Loucy (cell line): ENCODE results near the gene BCAS4.

Experiments
- H2AFZ ChIP-seq: fragments of 200-600 bp; sonication (generic); 2 replicates; pipeline ENCODE4 v1.6.0; 2016; ENCODE audit warnings: antibody characterized with exemption, mild to moderate bottlenecking, low read length, moderate library complexity
- H3F3A ChIP-seq: fragments of 200-600 bp; 2 replicates; pipeline ENCODE4 v1.6.0; 2016; ENCODE audit warnings: antibody characterized with exemption, low read depth, mild to moderate bottlenecking
- H3K27me3 ChIP-seq: fragments of 200-600 bp; sonication (generic); 2 replicates; pipeline ENCODE4 v1.6.1; 2014; ENCODE audit warnings: low read length, mild to moderate bottlenecking; ENCODE audit not compliant: insufficient read depth, poor library complexity, severe bottlenecking
- H3K36me3 ChIP-seq: fragments of 200-600 bp; sonication (generic); 2 replicates; pipeline ENCODE4 v1.6.1; 2016; ENCODE audit warnings: low read length; ENCODE audit not compliant: insufficient read depth
- H3K4me1 ChIP-seq: fragments of 200-600 bp; sonication (generic); 2 replicates; pipeline ENCODE4 v1.5.1; 2014; ENCODE audit warnings: low read length, mild to moderate bottlenecking; ENCODE audit not compliant: insufficient read depth, poor library complexity, severe bottlenecking
- H3K4me2 ChIP-seq: fragments of 200-600 bp; sonication (generic); 2 replicates; pipeline ENCODE4 v1.6.0; 2014; ENCODE audit warnings: antibody characterized with exemption, low read length, low read depth, mild to moderate bottlenecking; ENCODE audit not compliant: poor library complexity, severe bottlenecking
- H3K4me3 ChIP-seq: fragments of 200-600 bp; sonication (generic); 2 replicates; pipeline ENCODE4 v1.5.1; 2014; ENCODE audit warnings: low read length, mild to moderate bottlenecking, mixed read lengths; ENCODE audit not compliant: poor library complexity, severe bottlenecking
- H3K79me2 ChIP-seq: fragments of 200-600 bp; sonication (generic); 2 replicates; pipeline ENCODE4 v1.6.1; 2014; ENCODE audit warnings: low read length; ENCODE audit not compliant: insufficient read depth
- H3K9ac ChIP-seq: fragments of 200-600 bp; sonication (generic); 2 replicates; pipeline ENCODE4 v1.6.0; 2014; ENCODE audit warnings: mild to moderate bottlenecking, low read depth, low read length, moderate library complexity; ENCODE audit not compliant: poor library complexity, severe bottlenecking
- H3K9me2 ChIP-seq: fragments of 200-600 bp; sonication (generic); replicated peaks from 2 replicates; pipeline ENCODE4 v1.6.1; 2016; ENCODE audit warnings: low read depth, low read length, mixed read lengths
- H3K9me3 ChIP-seq: fragments of 200-600 bp; sonication (generic); 2 replicates; pipeline ENCODE4 v1.6.1; 2014; ENCODE audit warnings: mild to moderate bottlenecking, antibody characterized with exemption, low read length, low read depth; ENCODE audit not compliant: insufficient read depth
- H4K20me1 ChIP-seq: fragments of 200-600 bp; sonication (generic); 2 replicates; pipeline ENCODE4 v1.6.0; 2014; ENCODE audit warnings: antibody characterized with exemption, low read length, mild to moderate bottlenecking; ENCODE audit not compliant: insufficient read depth, poor library complexity, severe bottlenecking
- EZH2phosphoT487 ChIP-seq: fragments of 200-600 bp; IDR thresholded peaks from 2 replicates; pipeline ENCODE4 v1.6.1; 2018; ENCODE audit warnings: antibody characterized with exemption, mild to moderate bottlenecking, moderate library complexity, borderline replicate concordance
- TF ChIP-seq, protein P1 (sequence below): fragments of 200-600 bp; sonication (generic); conservative IDR thresholded peaks from 2 replicates; pipeline ENCODE4 v1.5.1; 2014; ENCODE audit warnings: mild to moderate bottlenecking, antibody characterized with exemption, low read length

The BCAS4 gene

GRCh38 chr20:50887576-50887975, 92.7 kb downstream of the BCAS4 start:
- H3K9me2 ChIP-seq: no peaks in the 10 kb centered on the region
- no peak overlapping the region for H3K4me3 ChIP-seq
- H3K9me3 ChIP-seq: no peaks in the 10 kb centered on the region
- no peaks in the 10 kb centered on the region for H3K4me1 ChIP-seq
- H3K79me2 ChIP-seq: no peaks in the 10 kb centered on the region; the same call in 1 of the 2 replicates
- no peaks in the 10 kb centered on the region for H3K27me3 ChIP-seq
- H2AFZ ChIP-seq: no peak overlapping the region
- H3K9ac ChIP-seq: no peak overlapping the region
- H4K20me1 ChIP-seq: peaks cover 8% of the 10 kb centered on the region
- no peaks in the 10 kb centered on the region for H3F3A ChIP-seq
- H3K4me2 ChIP-seq: no peak overlapping the region
- no peak for TF ChIP-seq EZH2phosphoT487
- TF ChIP-seq, protein P1, sequence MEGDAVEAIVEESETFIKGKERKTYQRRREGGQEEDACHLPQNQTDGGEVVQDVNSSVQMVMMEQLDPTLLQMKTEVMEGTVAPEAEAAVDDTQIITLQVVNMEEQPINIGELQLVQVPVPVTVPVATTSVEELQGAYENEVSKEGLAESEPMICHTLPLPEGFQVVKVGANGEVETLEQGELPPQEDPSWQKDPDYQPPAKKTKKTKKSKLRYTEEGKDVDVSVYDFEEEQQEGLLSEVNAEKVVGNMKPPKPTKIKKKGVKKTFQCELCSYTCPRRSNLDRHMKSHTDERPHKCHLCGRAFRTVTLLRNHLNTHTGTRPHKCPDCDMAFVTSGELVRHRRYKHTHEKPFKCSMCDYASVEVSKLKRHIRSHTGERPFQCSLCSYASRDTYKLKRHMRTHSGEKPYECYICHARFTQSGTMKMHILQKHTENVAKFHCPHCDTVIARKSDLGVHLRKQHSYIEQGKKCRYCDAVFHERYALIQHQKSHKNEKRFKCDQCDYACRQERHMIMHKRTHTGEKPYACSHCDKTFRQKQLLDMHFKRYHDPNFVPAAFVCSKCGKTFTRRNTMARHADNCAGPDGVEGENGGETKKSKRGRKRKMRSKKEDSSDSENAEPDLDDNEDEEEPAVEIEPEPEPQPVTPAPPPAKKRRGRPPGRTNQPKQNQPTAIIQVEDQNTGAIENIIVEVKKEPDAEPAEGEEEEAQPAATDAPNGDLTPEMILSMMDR: no peak
- H3K36me3 ChIP-seq: peaks cover 53% of the 10 kb centered on the region; the same call in 1 of the 2 replicates

DNA sequence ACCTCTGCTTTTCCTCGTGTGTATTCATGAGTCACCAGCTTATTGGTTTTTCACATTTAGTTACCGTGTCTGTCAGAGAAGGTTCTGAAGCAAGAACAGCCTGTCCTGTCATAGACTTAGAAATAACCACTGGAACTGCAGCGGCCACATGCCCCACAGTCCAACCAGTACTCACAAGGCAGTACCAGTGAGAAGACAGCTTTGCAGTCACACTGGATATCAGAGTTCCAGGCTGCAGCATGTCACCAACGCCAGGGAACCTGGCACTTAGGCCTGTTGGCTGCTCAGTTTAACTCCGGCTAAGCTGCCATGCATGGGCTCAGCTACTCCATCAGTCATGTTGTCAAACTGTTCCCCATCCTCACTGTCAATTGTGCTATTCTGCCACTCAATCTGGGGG, 96.3 kb downstream of the BCAS4 start:
- Histone ChIP-seq H3K27me3 (no peaks in the 10 kb centered on the region), H4K20me1 (peaks cover 8% of the 10 kb centered on the region), H3K4me1 (no peaks in the 10 kb centered on the region), H3K4me3 (no peak overlapping the region), H3K9me3 (no peaks in the 10 kb centered on the region), H3K9ac (no peak overlapping the region), H2AFZ (no peak overlapping the region), H3K4me2 (no peak overlapping the region), H3K79me2 (no peaks in the 10 kb centered on the region; the same call in 1 of the 2 replicates), H3K9me2 (no peaks in the 10 kb centered on the region), H3K36me3 (peaks cover 78% of the 10 kb centered on the region; the same call in 1 of the 2 replicates), H3F3A (no peaks in the 10 kb centered on the region)
- TF ChIP-seq, protein P1: no peak

DNA sequence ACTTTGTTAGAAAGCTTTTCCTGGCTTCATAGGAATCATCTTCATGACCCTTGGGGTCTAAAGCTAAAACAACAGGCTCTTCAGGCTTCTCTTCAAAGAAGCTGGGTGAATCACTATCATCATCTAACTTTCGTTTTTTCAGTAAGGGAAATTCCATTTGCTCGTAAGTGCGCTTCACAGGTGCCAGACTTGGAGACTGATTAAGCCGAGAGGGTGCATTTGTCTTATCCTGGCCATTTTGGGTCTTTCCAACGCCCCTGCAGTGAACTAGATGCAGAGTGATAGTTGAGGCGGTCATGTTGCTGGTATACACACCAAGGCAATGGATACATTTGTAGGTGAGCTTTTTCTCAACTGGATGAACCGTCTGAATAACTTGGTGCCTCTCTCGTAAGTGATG, 97.5 kb downstream of the BCAS4 start:
- Histone ChIP-seq H3K9ac (no peak overlapping the region), H3K36me3 (peaks cover 83% of the 10 kb centered on the region; the same call in 1 of the 2 replicates), H3K9me3 (no peaks in the 10 kb centered on the region), H3K4me3 (no peak overlapping the region), H4K20me1 (peaks cover 8% of the 10 kb centered on the region), H2AFZ (no peak overlapping the region), H3F3A (no peaks in the 10 kb centered on the region), H3K4me2 (no peak overlapping the region), H3K27me3 (no peaks in the 10 kb centered on the region), H3K4me1 (no peaks in the 10 kb centered on the region), H3K9me2 (no peaks in the 10 kb centered on the region), H3K79me2 (peaks cover 3% of the 10 kb centered on the region; the same call in 1 of the 2 replicates)
- no peak for TF ChIP-seq EZH2phosphoT487
- TF ChIP-seq, protein P1: no peak
